Measurements from ENCODE around the gene PRDM16. TPM values are rescaled to one million over a fixed set of nuclear protein-coding genes. Genes with fewer than 3 reads are reported as not detected.

Gene PRDM16
- total and polyA plus RNA-seq, 2 of the 13 experiments (the other 11 are each of a cell fraction or from before 2014, with no cell fraction given) = 0.15 to 0.81 TPM

DNA sequence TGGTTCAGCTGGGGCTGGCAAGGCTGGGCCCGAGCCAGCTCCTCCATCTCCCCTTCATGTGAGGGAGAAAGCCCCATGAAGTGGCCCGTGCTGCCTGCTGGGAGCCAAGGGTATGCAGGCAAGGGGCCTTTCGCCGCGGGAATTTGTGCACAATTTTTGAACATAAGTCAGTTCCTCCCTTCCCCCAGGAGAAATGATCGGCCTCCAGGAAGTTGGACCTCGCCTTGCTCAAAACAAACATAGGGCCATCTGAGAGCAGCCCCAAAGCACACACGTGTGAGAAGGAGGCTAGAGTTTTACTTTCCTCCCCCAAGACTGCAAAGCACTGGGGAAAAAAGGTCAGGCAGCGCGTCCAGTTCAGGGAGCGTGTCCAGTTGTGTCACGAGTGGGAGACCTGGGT, 64.7 kb downstream of the PRDM16 start (continued):
- TF ChIP-seq, protein P1, sequence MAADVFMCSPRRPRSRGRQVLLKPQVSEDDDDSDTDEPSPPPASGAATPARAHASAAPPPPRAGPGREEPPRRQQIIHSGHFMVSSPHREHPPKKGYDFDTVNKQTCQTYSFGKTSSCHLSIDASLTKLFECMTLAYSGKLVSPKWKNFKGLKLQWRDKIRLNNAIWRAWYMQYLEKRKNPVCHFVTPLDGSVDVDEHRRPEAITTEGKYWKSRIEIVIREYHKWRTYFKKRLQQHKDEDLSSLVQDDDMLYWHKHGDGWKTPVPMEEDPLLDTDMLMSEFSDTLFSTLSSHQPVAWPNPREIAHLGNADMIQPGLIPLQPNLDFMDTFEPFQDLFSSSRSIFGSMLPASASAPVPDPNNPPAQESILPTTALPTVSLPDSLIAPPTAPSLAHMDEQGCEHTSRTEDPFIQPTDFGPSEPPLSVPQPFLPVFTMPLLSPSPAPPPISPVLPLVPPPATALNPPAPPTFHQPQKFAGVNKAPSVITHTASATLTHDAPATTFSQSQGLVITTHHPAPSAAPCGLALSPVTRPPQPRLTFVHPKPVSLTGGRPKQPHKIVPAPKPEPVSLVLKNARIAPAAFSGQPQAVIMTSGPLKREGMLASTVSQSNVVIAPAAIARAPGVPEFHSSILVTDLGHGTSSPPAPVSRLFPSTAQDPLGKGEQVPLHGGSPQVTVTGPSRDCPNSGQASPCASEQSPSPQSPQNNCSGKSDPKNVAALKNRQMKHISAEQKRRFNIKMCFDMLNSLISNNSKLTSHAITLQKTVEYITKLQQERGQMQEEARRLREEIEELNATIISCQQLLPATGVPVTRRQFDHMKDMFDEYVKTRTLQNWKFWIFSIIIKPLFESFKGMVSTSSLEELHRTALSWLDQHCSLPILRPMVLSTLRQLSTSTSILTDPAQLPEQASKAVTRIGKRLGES (CRISPR knock-in tag; IDR thresholded peaks at IDR 0.05; ENCODE audit: borderline replicate concordance) = no peak
- TF ChIP-seq, protein P2, sequence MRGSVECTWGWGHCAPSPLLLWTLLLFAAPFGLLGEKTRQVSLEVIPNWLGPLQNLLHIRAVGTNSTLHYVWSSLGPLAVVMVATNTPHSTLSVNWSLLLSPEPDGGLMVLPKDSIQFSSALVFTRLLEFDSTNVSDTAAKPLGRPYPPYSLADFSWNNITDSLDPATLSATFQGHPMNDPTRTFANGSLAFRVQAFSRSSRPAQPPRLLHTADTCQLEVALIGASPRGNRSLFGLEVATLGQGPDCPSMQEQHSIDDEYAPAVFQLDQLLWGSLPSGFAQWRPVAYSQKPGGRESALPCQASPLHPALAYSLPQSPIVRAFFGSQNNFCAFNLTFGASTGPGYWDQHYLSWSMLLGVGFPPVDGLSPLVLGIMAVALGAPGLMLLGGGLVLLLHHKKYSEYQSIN (CRISPR knock-in tag; IDR thresholded peaks at IDR 0.05; ENCODE audit: borderline replicate concordance) = no peak
- TF ChIP-seq, protein P3, sequence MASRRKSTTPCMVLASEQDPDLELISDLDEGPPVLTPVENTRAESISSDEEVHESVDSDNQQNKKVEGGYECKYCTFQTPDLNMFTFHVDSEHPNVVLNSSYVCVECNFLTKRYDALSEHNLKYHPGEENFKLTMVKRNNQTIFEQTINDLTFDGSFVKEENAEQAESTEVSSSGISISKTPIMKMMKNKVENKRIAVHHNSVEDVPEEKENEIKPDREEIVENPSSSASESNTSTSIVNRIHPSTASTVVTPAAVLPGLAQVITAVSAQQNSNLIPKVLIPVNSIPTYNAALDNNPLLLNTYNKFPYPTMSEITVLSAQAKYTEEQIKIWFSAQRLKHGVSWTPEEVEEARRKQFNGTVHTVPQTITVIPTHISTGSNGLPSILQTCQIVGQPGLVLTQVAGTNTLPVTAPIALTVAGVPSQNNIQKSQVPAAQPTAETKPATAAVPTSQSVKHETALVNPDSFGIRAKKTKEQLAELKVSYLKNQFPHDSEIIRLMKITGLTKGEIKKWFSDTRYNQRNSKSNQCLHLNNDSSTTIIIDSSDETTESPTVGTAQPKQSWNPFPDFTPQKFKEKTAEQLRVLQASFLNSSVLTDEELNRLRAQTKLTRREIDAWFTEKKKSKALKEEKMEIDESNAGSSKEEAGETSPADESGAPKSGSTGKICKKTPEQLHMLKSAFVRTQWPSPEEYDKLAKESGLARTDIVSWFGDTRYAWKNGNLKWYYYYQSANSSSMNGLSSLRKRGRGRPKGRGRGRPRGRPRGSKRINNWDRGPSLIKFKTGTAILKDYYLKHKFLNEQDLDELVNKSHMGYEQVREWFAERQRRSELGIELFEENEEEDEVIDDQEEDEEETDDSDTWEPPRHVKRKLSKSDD (CRISPR knock-in tag; IDR thresholded peaks at IDR 0.05; ENCODE audit: low read depth) = no peak
- TF ChIP-seq ZNF207 (IDR thresholded peaks at IDR 0.05; ENCODE audit: borderline replicate concordance) (no peak), ELF4 (CRISPR knock-in tag; IDR thresholded peaks at IDR 0.05; ENCODE audit: borderline replicate concordance) (no peak), GABPA (IDR thresholded peaks at IDR 0.05; ENCODE audit: low read depth, low read length) (no peak), GABPA (CRISPR knock-in tag; IDR thresholded peaks at IDR 0.05; ENCODE audit: low read depth) (0 out of 2 replicates have a peak, but pooled peaks have one; percentile 33), DPF2 (CRISPR knock-in tag; IDR thresholded peaks at IDR 0.05; ENCODE audit: borderline replicate concordance, low read depth) (no peak), ZBTB42 (CRISPR knock-in tag; IDR thresholded peaks at IDR 0.05) (no peak)
- TF ChIP-seq, protein P4, sequence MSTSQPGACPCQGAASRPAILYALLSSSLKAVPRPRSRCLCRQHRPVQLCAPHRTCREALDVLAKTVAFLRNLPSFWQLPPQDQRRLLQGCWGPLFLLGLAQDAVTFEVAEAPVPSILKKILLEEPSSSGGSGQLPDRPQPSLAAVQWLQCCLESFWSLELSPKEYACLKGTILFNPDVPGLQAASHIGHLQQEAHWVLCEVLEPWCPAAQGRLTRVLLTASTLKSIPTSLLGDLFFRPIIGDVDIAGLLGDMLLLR (CRISPR knock-in tag; IDR thresholded peaks at IDR 0.05) = no peak
- TF ChIP-seq, protein P5, sequence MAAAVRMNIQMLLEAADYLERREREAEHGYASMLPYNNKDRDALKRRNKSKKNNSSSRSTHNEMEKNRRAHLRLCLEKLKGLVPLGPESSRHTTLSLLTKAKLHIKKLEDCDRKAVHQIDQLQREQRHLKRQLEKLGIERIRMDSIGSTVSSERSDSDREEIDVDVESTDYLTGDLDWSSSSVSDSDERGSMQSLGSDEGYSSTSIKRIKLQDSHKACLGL (CRISPR knock-in tag; IDR thresholded peaks at IDR 0.05) = no peak
- TF ChIP-seq, protein P6, sequence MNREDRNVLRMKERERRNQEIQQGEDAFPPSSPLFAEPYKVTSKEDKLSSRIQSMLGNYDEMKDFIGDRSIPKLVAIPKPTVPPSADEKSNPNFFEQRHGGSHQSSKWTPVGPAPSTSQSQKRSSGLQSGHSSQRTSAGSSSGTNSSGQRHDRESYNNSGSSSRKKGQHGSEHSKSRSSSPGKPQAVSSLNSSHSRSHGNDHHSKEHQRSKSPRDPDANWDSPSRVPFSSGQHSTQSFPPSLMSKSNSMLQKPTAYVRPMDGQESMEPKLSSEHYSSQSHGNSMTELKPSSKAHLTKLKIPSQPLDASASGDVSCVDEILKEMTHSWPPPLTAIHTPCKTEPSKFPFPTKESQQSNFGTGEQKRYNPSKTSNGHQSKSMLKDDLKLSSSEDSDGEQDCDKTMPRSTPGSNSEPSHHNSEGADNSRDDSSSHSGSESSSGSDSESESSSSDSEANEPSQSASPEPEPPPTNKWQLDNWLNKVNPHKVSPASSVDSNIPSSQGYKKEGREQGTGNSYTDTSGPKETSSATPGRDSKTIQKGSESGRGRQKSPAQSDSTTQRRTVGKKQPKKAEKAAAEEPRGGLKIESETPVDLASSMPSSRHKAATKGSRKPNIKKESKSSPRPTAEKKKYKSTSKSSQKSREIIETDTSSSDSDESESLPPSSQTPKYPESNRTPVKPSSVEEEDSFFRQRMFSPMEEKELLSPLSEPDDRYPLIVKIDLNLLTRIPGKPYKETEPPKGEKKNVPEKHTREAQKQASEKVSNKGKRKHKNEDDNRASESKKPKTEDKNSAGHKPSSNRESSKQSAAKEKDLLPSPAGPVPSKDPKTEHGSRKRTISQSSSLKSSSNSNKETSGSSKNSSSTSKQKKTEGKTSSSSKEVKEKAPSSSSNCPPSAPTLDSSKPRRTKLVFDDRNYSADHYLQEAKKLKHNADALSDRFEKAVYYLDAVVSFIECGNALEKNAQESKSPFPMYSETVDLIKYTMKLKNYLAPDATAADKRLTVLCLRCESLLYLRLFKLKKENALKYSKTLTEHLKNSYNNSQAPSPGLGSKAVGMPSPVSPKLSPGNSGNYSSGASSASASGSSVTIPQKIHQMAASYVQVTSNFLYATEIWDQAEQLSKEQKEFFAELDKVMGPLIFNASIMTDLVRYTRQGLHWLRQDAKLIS (CRISPR knock-in tag; IDR thresholded peaks at IDR 0.05) = no peak
